CD4-positive, CD25-positive, alpha-beta regulatory T cell (primary cell): ENCODE results near the gene ATXN2. TPM values are rescaled to one million over a fixed set of nuclear protein-coding genes. Genes with fewer than 3 reads are reported as not detected.
"Not testable (repeated sequence)": the region's sequence is repeated elsewhere in the genome, so short reads cannot be mapped to it uniquely, and the experiment has no call there.

Source experiments
- ATAC-seq, 2 donors: fragments of 150-1000 bp; cut with Tn5 transposase; one replicate each; pipeline ENCODE4 v1.10.0; 2021; ENCODE audit warnings: low read depth in 2 of 2, moderate number of reproducible peaks in 2 of 2, moderate library complexity in 1 of 2
- DNase-seq, 3 donors: peaks; one replicate each; pipeline versions ENCODE4 v3.0.0 to v3.0.0-alpha.2; 2012 to 2022; ENCODE audit warnings: mixed read lengths in 1 of 3
- H3K27ac ChIP-seq: one replicate; pipeline ENCODE4 v1.7.0; 2013; ENCODE audit warnings: mild to moderate bottlenecking, low read length; ENCODE audit not compliant: insufficient read depth, poor library complexity, severe bottlenecking
- H3K27me3 ChIP-seq: one replicate; pipeline ENCODE4 v1.7.0; 2013; ENCODE audit warnings: low read length; ENCODE audit not compliant: control insufficient read depth, insufficient read depth
- H3K36me3 ChIP-seq: one replicate; pipeline ENCODE4 v1.7.0; 2013; ENCODE audit warnings: mild to moderate bottlenecking, low read length, moderate library complexity; ENCODE audit not compliant: control insufficient read depth, insufficient read depth
- H3K4me1 ChIP-seq: 2 replicates; pipeline ENCODE4 v1.7.0; 2013; ENCODE audit warnings: mild to moderate bottlenecking, low read length; ENCODE audit not compliant: insufficient read depth, control insufficient read depth, poor library complexity, severe bottlenecking
- H3K4me3 ChIP-seq: one replicate; pipeline ENCODE4 v1.7.0; 2013; ENCODE audit warnings: low read depth, mild to moderate bottlenecking, low read length, moderate library complexity
- H3K9me3 ChIP-seq, 2 experiments: 1 replicate in 1 of 2; 2 replicates in 1 of 2; pipeline ENCODE4 v1.7.0; 2013; ENCODE audit warnings: low read length in 2 of 2, mild to moderate bottlenecking in 1 of 2, moderate library complexity in 1 of 2; ENCODE audit not compliant: control insufficient read depth in 2 of 2
- H3K27ac Mint-ChIP-seq, 3 donors: one replicate each; pipeline ENCODE4 v1.8.0; 2020 to 2022; ENCODE audit warnings: mild to moderate bottlenecking in 3 of 3, mixed read lengths in 3 of 3, moderate library complexity in 2 of 3
- H3K27me3 Mint-ChIP-seq: one replicate; pipeline ENCODE4 v1.8.0; 2022; ENCODE audit warnings: mild to moderate bottlenecking, mixed read lengths
- H3K36me3 Mint-ChIP-seq: one replicate; pipeline ENCODE4 v1.8.0; 2020; ENCODE audit warnings: mixed read lengths
- H3K4me1 Mint-ChIP-seq, 4 donors: one replicate each; pipeline ENCODE4 v1.8.0; 2020 to 2022; ENCODE audit warnings: mixed read lengths in 4 of 4, mild to moderate bottlenecking in 1 of 4
- H3K4me3 Mint-ChIP-seq, 4 donors: one replicate each; pipeline ENCODE4 v1.8.0; 2020 to 2022; ENCODE audit warnings: mild to moderate bottlenecking in 4 of 4, mixed read lengths in 4 of 4, moderate library complexity in 3 of 4
- H3K9me3 Mint-ChIP-seq, 7 donors: one replicate each; pipeline ENCODE4 v1.8.0; 2020 to 2022; ENCODE audit warnings: mixed read lengths in 7 of 7, mild to moderate bottlenecking in 3 of 7, moderate library complexity in 2 of 7
- polyA plus RNA-seq, 4 donors: library from polyadenylated mRNA; unstranded; fragments of 300-500 nt; fragmentation: Illumina TruSeq; gene quantifications; one replicate each; pipeline ENCODE4 v1.2.3, GENCODE V29; 2021
- total RNA-seq: library from RNA; stranded (reverse); gene quantifications from one replicate; pipeline ENCODE4 v1.2.3, GENCODE V29; 2022

Gene ATXN2
- total and polyA plus RNA-seq, 5 donors from 2014 or later = 9.7 to 43.1 (median 14.8) TPM

- Histone ChIP-seq H3K4me1 (no peaks in the 10 kb centered on the region), H3K4me3 (no peak overlapping the region), H3K27ac (no peak overlapping the region), H3K36me3 (no peaks in the 10 kb centered on the region), H3K27me3 (no peaks in the 10 kb centered on the region), H3K9me3 (no peaks in the 10 kb centered on the region)
- Mint-ChIP-seq H3K9me3 (no peaks in the 10 kb centered on the region), H3K4me3 (no peak overlapping the region), H3K4me1 (peaks cover 5 to 25% (median 21%) of the 10 kb centered on the region in 4 donors), H3K36me3 (peaks cover 16% of the 10 kb centered on the region), H3K27me3 (no peaks in the 10 kb centered on the region), H3K27ac (peak overlapping the region; percentile 15 to 26 (median 17))
- DNase-seq (no peak), ATAC-seq (no peak)
Observed at GRCh38 chr12:111578276-111578970, 20.7 kb downstream of the ATXN2 start.

- H3K9me3 Mint-ChIP-seq = peaks cover 0 to 1% (median 0%) of the 10 kb centered on the region in 7 donors
- H3K4me3 Mint-ChIP-seq = no peak overlapping the region
- H3K4me3 ChIP-seq = no peak overlapping the region
- no peaks in the 10 kb centered on the region for H3K4me1 ChIP-seq
- peak overlapping the region in 1 of 3 donors; percentile 31 for H3K27ac Mint-ChIP-seq
- H3K27me3 Mint-ChIP-seq = no peaks in the 10 kb centered on the region
- no peaks in the 10 kb centered on the region for H3K27me3 ChIP-seq
- no peak for DNase-seq
- no peaks in the 10 kb centered on the region for H3K9me3 ChIP-seq
- H3K36me3 ChIP-seq = no peaks in the 10 kb centered on the region
- no peak overlapping the region for H3K27ac ChIP-seq
- ATAC-seq = no peak
- H3K4me1 Mint-ChIP-seq = peaks cover 15 to 26% (median 23%) of the 10 kb centered on the region in 4 donors
- peaks cover 11% of the 10 kb centered on the region for H3K36me3 Mint-ChIP-seq
Observed at GRCh38 chr12:111574797-111575443, 24.2 kb downstream of the ATXN2 start.

- Histone ChIP-seq H3K9me3 (no peaks in the 10 kb centered on the region), H3K27me3 (no peaks in the 10 kb centered on the region), H3K4me3 (no peak overlapping the region), H3K4me1 (no peaks in the 10 kb centered on the region), H3K27ac (no peak overlapping the region), H3K36me3 (no peaks in the 10 kb centered on the region)
- ATAC-seq = no peak
- H3K9me3 Mint-ChIP-seq = peaks cover 0 to 1% (median 0%) of the 10 kb centered on the region in 7 donors
- H3K27ac Mint-ChIP-seq = no peak overlapping the region
- H3K4me1 Mint-ChIP-seq = peaks cover 24 to 34% (median 30%) of the 10 kb centered on the region in 4 donors
- no peaks in the 10 kb centered on the region for H3K27me3 Mint-ChIP-seq
- H3K36me3 Mint-ChIP-seq = peaks cover 10% of the 10 kb centered on the region
- H3K4me3 Mint-ChIP-seq = no peak overlapping the region
- DNase-seq = no peak
Observed at GRCh38 chr12:111573476-111573875, 25.6 kb downstream of the ATXN2 start.

DNA sequence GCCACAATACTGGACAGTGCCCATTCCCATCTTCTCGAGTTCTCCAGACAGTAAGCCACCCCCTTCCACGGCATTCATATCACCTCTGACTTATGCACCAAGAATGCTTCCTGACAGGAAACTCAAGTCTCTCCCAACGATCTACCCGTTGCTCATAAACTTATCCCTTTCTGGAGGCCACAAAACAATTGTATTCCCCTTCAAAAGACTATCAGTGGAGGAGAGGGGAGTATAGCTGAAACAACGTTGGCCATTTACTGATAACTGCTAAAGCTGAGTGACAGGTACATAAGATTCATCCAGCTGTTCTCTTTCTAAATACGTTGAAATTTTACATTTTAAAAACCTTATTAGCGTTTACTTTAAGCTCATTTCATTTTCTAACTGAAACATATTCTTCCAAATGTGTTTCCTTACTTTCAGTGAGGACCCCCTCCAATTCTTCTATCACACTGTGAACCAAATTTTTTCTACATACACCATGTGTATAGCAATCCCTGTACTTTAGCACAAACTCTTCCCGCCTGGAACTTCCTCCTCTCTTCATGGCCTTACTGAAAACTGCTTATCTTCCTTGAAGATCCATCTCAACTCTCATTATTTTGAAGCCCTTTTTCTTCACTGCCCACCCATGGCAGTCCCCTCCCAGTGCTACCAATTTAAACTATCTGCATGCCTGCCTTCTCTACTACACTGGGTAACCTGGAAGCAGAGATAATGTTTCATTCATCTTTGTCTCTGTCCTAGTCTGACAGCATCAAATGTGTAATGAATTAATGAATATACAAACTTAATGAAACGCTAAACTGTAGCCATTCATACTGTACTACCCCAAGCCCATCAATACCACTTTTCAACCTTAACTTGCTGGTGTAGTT, 28.8 kb downstream of the ATXN2 start:
- peaks cover 7% of the 10 kb centered on the region for H3K36me3 Mint-ChIP-seq
- no peak for ATAC-seq
- Histone ChIP-seq H3K27me3 (no peaks in the 10 kb centered on the region), H3K36me3 (no peaks in the 10 kb centered on the region), H3K4me3 (no peak overlapping the region), H3K27ac (no peak overlapping the region), H3K4me1 (no peaks in the 10 kb centered on the region), H3K9me3 (no peaks in the 10 kb centered on the region)
- H3K27me3 Mint-ChIP-seq = no peaks in the 10 kb centered on the region
- H3K9me3 Mint-ChIP-seq = peaks cover 0 to 1% (median 0%) of the 10 kb centered on the region in 7 donors
- DNase-seq = no peak
- peak overlapping the region in 1 of 4 donors; percentile 40 for H3K4me3 Mint-ChIP-seq
- H3K4me1 Mint-ChIP-seq = peaks cover 23 to 40% (median 30%) of the 10 kb centered on the region in 4 donors
- peak overlapping the region; percentile 2 to 57 (median 8) for H3K27ac Mint-ChIP-seq

GRCh38 chr12:111569363-111570083, 29.6 kb downstream of the ATXN2 start:
- Mint-ChIP-seq H3K4me3 (no peak overlapping the region), H3K27ac (peak overlapping the region in 2 of 3 donors; percentile 36 to 57), H3K9me3 (peaks cover 0 to 1% (median 0%) of the 10 kb centered on the region in 7 donors), H3K36me3 (peaks cover 7% of the 10 kb centered on the region), H3K27me3 (no peaks in the 10 kb centered on the region), H3K4me1 (peaks cover 23 to 45% (median 28%) of the 10 kb centered on the region in 4 donors)
- H3K27me3 ChIP-seq = no peaks in the 10 kb centered on the region
- H3K36me3 ChIP-seq = no peaks in the 10 kb centered on the region
- ATAC-seq (no peak), DNase-seq (no peak)
- no peaks in the 10 kb centered on the region for H3K4me1 ChIP-seq
- H3K4me3 ChIP-seq = no peak overlapping the region
- H3K27ac ChIP-seq = no peak overlapping the region
- no peaks in the 10 kb centered on the region for H3K9me3 ChIP-seq

DNA sequence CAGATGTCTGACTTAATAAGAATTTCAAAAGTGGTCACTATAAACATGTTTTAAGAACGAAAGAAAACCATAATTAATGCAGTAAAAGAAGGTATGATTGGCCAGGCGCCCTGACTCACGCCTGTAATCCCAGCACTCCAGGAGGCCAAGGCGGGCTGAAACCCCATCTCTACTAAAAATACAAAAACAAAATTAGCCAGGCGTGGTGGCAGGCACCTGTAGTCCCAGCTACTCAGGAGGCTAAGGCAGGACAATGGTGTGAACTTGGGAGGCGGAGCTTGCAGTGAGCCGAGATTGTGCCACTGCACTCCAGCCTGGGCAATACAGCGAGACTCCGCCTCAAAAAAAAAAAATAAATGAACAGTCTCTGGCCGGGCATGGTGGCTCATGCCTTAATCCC, 38.3 kb downstream of the ATXN2 start:
- not testable (repeated sequence) for H3K4me3 Mint-ChIP-seq, H3K27ac ChIP-seq, H3K9me3 ChIP-seq, H3K4me1 ChIP-seq, H3K9me3 Mint-ChIP-seq, H3K27me3 Mint-ChIP-seq, DNase-seq, H3K27me3 ChIP-seq, ATAC-seq, H3K36me3 ChIP-seq, H3K4me3 ChIP-seq, H3K36me3 Mint-ChIP-seq, H3K27ac Mint-ChIP-seq
- H3K4me1 Mint-ChIP-seq = peaks cover 14 to 51% (median 21%) of the 10 kb centered on the region in 4 donors

DNA sequence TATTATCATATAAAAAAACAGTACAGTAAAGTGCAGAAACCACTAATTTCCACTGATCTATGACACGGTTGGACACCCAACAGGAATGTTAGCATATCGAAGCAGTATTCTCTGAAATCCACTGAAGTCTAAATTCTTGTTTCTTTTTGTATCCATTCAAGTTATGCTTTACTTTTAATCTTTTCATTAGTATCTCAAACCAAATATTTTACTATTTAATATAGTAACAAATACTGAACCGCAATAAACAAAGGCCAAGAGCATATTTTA, 41.1 kb downstream of the ATXN2 start:
- DNase-seq (no peak), ATAC-seq (no peak)
- H3K27ac ChIP-seq = no peak overlapping the region
- Mint-ChIP-seq H3K4me1 (peaks cover 12 to 35% (median 22%) of the 10 kb centered on the region in 4 donors), H3K9me3 (peaks cover 0 to 3% (median 0%) of the 10 kb centered on the region in 7 donors), H3K27me3 (no peaks in the 10 kb centered on the region), H3K27ac (no peak overlapping the region), H3K36me3 (peaks cover 17% of the 10 kb centered on the region), H3K4me3 (no peak overlapping the region)
- H3K36me3 ChIP-seq = peaks cover 11% of the 10 kb centered on the region
- no peak overlapping the region for H3K4me3 ChIP-seq
- H3K4me1 ChIP-seq = no peaks in the 10 kb centered on the region
- H3K27me3 ChIP-seq = no peaks in the 10 kb centered on the region
- H3K9me3 ChIP-seq = no peaks in the 10 kb centered on the region
